GM12878 (cell line): ENCODE results near the gene LRRK1.

Source experiments
- CEBPB ChIP-seq, 2 experiments: fragments of 150-350 bp in 1 of 2; IDR thresholded peaks; 2 replicates each; pipeline ENCODE4 v1.6.1; 2012 to 2014; ENCODE audit warnings: low read depth in 2 of 2, low read length in 2 of 2, borderline replicate concordance in 1 of 2, inconsistent platforms in 1 of 2
- CTCF ChIP-seq, 3 experiments: IDR thresholded peaks in 2 of 3; conservative IDR thresholded peaks in 1 of 3; 2 replicates each; pipeline ENCODE4 v1.5.1; 2011; ENCODE audit warnings: low read depth in 3 of 3, low read length in 3 of 3, mild to moderate bottlenecking in 3 of 3, control low read depth in 2 of 3, moderate library complexity in 2 of 3, inconsistent platforms in 1 of 3, mixed read lengths in 1 of 3; ENCODE audit not compliant: control insufficient read depth in 2 of 3, insufficient read depth in 1 of 3; ENCODE audit errors: extremely low read depth in 1 of 3
- GABPA ChIP-seq: IDR thresholded peaks from 2 replicates; pipeline ENCODE4 v1.6.1; 2014; ENCODE audit warnings: antibody characterized with exemption, low read depth, mild to moderate bottlenecking, inconsistent platforms
- HDAC2 ChIP-seq: fragments of 200-600 bp; sonication (generic); IDR thresholded peaks from 2 replicates; pipeline ENCODE4 v1.6.1; 2017
- MAX ChIP-seq: IDR thresholded peaks from 2 replicates; pipeline ENCODE4 v1.6.1; 2012; ENCODE audit warnings: low read depth, low read length, improper control_type of control experiment
- POLR2A ChIP-seq: IDR thresholded peaks from 2 replicates; pipeline ENCODE4 v1.6.1; 2011; ENCODE audit warnings: low read depth, mild to moderate bottlenecking, low read length
- POLR2AphosphoS2 ChIP-seq: IDR thresholded peaks from 2 replicates; pipeline ENCODE4 v1.6.1; 2011; ENCODE audit warnings: low read depth, mild to moderate bottlenecking, low read length, improper control_type of control experiment, moderate library complexity
- POLR2AphosphoS5 ChIP-seq: IDR thresholded peaks from 2 replicates; pipeline ENCODE4 v1.6.1; 2011; ENCODE audit warnings: mild to moderate bottlenecking, low read length, inconsistent platforms
- RELA ChIP-seq: fragments of 450-650 bp; IDR thresholded peaks from 2 replicates; pipeline ENCODE4 v1.8.0; 2014; ENCODE audit warnings: borderline replicate concordance; ENCODE audit not compliant: partially characterized antibody
- RFX5 ChIP-seq: IDR thresholded peaks from 2 replicates; pipeline ENCODE4 v1.6.1; 2011; ENCODE audit warnings: low read depth, low read length, improper control_type of control experiment
- SREBF1 ChIP-seq: IDR thresholded peaks from 2 replicates; pipeline ENCODE4 v1.6.1; 2012; ENCODE audit warnings: mild to moderate bottlenecking, low read length
- TAF1 ChIP-seq: IDR thresholded peaks from 2 replicates; pipeline ENCODE4 v1.6.1; 2011; ENCODE audit warnings: mild to moderate bottlenecking, low read depth, low read length, borderline replicate concordance
- ZNF274 ChIP-seq: IDR thresholded peaks from one replicate; pipeline ENCODE4 v1.8.0; 2011; ENCODE audit not compliant: insufficient read length, insufficient read depth

GRCh38 chr15:101115786-101116680 lies 196.9 kb downstream of the LRRK1 start:
- TF ChIP-seq CEBPB (IDR thresholded peaks at IDR 0.05; ENCODE audit: borderline replicate concordance in 1 of 2, low read depth in 2 of 2, low read length in 2 of 2), result no peak
- no peak for TF ChIP-seq TAF1
- no peak for TF ChIP-seq CTCF (IDR thresholded peaks at IDR 0.05 in 2 of 3, conservative IDR thresholded peaks at IDR 0.05 in 1 of 3; ENCODE audit: control insufficient read depth in 2 of 3, extremely low read depth in 1 of 3, insufficient read depth in 1 of 3, low read depth in 3 of 3, low read length in 3 of 3)
- TF ChIP-seq GABPA, result no peak
- TF ChIP-seq POLR2A, result no peak
- no peak for TF ChIP-seq RELA
- TF ChIP-seq HDAC2, result no peak
- TF ChIP-seq RFX5, result no peak
- no peak for TF ChIP-seq ZNF274
- no peak for TF ChIP-seq SREBF1
- no peak for TF ChIP-seq POLR2AphosphoS2
- no peak for TF ChIP-seq MAX
- TF ChIP-seq POLR2AphosphoS5, result no peak
